GM12801 (cell line): ENCODE data around the gene POLR3G.

Source experiments
- TF ChIP-seq, protein P1 (sequence below): IDR thresholded peaks from one replicate; pipeline ENCODE4 v1.5.1; 2011; ENCODE audit warnings: control low read depth; ENCODE audit not compliant: insufficient read length; ENCODE audit errors: extremely low read depth

POLR3G gene, protein sequence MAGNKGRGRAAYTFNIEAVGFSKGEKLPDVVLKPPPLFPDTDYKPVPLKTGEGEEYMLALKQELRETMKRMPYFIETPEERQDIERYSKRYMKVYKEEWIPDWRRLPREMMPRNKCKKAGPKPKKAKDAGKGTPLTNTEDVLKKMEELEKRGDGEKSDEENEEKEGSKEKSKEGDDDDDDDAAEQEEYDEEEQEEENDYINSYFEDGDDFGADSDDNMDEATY

DNA sequence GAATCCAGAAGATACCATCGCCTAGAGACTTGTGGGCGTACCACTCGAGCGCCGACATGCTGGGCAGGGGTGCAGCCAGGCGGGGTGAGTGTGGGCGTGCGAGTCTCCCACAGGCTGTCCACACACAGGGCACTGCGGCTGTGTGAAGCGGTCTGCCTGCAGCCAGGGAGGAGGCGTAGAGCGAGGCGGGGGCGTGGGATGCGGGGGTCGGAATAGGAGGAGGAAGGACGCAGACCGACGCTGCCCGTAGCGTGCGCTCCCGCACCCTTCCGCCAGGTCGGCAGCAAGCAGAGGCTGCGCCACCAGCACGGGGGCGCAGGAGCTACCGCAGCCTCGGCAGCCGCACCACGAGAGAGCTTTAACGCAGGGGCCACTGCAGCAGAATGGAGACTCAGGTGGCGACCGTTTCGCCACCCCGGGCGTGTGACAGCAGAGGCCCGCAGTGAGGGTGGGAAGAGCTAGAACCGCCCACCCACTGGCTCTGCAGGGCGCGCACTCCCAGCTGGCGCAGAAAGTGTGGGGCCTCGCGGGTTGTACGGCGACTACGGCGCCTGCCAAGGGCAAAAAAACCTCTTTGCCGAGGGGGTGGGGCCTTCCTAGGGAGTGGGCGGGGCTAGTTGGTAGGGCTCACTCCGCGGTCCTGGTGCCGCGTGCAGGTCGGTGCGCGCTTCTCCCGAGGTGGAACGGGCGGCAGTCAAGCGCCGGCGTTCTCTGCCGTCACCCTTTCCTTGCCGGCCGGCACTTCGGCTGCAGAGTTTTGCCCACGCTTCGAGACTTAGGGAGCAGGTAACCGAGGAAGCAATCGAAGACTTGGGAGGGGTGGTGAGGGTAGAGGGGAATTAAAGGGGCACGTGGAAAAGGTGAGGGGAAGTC is at the start of gene POLR3G, which contains the start of gene MBLAC2:
POLR3G (plus strand) TSS at position 630 of the 873 bp plus-strand sequence. CDS start 10,704 bp downstream, outside the sequence.
MBLAC2 (minus strand) TSS at position 537 of the 873 bp plus-strand sequence; CDS start at position 58, 479 bp downstream.
- TF ChIP-seq, protein P1, sequence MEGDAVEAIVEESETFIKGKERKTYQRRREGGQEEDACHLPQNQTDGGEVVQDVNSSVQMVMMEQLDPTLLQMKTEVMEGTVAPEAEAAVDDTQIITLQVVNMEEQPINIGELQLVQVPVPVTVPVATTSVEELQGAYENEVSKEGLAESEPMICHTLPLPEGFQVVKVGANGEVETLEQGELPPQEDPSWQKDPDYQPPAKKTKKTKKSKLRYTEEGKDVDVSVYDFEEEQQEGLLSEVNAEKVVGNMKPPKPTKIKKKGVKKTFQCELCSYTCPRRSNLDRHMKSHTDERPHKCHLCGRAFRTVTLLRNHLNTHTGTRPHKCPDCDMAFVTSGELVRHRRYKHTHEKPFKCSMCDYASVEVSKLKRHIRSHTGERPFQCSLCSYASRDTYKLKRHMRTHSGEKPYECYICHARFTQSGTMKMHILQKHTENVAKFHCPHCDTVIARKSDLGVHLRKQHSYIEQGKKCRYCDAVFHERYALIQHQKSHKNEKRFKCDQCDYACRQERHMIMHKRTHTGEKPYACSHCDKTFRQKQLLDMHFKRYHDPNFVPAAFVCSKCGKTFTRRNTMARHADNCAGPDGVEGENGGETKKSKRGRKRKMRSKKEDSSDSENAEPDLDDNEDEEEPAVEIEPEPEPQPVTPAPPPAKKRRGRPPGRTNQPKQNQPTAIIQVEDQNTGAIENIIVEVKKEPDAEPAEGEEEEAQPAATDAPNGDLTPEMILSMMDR = no peak

DNA sequence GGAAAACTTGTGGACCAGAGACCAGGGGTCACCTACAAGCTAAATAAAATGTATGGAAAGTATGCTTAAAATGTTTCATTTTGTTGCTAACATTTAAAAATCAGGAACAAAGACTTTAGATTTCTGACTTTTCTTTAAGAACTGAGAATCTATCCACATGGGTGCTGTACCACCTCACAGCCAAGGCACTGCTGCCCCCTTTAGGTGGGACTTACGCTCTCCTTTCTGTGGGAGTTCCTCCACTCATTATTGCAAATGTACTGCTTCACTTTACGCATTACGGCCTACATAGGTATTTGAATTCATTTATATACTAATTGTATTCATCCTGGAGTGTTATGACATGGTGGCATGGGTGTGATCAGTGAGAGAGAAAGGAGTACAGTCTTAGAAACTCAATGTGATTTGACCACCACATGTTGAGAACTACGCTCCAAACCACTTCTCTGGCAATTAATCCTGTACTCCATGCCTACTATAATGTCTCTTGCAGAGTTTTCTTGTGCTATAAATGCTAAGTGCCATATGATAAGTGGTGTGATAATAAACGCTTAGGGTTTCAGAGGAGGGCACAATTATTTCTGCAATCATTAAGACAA is 40.4 kb upstream of the POLR3G start:
- TF ChIP-seq, protein P1 = no peak

DNA sequence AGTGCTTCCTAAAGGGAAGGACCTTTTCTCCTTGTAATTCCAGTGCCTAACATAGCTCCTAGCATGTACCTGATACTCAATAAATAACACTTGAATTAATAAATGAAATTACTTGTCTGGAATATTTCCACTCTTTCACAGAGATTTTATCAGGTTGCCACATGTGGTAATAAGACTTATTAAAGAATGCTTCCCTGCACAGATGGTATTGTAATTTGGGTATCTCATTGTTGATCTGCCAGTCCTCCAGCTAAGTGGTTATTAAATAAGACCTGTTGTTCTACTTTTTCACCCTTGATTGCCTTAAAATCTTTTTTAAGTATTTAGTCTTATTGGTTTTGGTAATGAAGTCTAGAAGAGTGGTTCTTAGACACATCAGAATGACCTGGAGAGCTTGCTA is 37.0 kb upstream of the POLR3G start:
- TF ChIP-seq, protein P1 = no peak

DNA sequence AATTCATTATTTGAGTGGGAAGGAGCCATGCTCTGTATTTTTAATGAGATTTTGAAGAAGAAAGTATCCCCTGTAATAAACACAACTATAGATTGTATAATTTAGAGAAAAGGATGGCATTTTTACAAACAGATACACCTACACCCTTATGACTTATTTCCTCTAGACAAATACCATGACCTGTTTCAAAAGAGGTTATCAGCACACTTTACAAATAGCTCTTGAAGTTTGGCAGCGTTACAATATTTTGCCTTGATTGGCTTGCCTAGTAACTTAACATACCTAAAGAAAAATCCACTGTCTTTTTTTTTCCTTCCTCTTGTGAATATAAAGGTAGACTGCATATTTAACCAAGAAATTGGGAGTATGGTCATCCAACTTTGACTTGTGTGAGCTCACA is 36.6 kb upstream of the POLR3G start:
- TF ChIP-seq, protein P1 = no peak

DNA sequence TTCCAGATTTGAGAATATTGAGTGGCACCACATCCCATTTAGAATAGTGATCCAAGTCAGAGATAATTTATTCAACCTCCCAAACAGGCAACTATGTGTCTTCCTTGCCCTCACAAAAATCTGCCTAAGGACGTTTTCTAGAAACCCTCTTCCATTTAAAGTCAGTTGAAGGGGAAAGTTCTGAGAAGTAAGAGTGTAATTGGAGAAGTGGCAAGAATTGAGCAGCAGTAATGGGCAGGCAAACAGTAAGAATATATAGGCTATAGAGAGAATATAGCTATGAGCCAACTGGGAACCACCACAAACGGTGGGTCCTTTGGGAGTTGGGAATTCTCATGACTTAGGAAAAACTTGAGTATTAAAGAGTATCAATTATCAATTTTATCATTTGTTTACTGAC is 34.0 kb upstream of the POLR3G start:
- TF ChIP-seq, protein P1 = no peak

DNA sequence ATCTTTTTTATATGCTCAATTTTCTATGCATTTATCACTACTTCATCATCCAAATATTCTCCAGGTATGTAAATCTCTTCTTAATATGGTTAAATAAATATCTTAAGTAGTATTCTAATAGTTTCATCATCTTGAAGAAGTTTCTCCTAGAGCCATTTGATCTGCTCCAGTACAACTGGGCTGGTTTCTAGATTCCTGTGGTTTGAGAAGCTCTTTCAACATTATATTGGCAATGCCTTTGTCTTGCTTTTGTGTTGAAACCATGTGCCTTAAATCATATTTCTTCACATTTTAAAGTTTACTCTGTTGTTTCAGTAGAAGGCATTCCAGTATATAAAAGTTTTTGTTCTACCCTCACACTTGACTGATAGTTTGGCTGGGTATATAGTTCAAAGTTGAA is 27.7 kb upstream of the POLR3G start:
- TF ChIP-seq, protein P1 = no peak

DNA sequence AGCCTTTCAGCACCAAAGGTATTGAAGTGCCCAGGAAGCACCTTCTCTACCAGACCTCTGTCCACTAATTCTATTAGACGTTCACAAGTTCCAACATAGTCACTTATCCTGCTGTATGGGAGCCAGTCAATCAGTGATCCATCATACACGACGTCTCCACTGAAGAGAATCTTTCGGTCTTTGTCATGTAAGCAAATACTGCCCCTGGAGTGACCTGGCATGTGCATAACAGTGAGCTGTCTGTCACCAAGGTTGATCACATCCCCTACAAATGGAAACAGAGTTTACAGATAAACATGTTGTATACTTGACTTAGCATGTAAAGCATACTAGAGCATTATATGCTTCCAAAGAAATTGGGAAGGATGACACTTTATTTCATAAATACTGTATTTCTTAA is 13.4 kb upstream of the POLR3G start:
- TF ChIP-seq, protein P1 = no peak
